K562 (cell line): ENCODE results near the gene THAP11. TPM values are rescaled to one million over a fixed set of nuclear protein-coding genes. Genes with fewer than 3 reads are reported as not detected.

ENCODE experiments used
- ATAC-seq: fragments of 200-7000 bp; cut with Tn5 transposase; 3 replicates; pipeline ENCODE4 v1.9.1; 2020; ENCODE audit warnings: moderate library complexity
- BruUV-seq: library from RNA; stranded (reverse); fragments of 400-500 nt; replicated peaks from 2 replicates; lab custom pipeline; 2021; lab: Mats Ljungman, UMichigan
- CTCF ChIA-PET: fragments of 300-600 bp; formaldehyde crosslinking; extraction: SDS; loops from one replicate; lab custom pipeline; 2021; ENCODE audit warnings: low intra/inter-chr PET ratio; lab: Yijun Ruan, JAX
- POLR2A ChIA-PET: fragments of 300-600, 350-650 bp; sonication (Branson Sonifier 250); formaldehyde crosslinking; extraction: SDS; loops from one replicate; lab custom pipeline; 2021; ENCODE audit warnings: antibody characterized with exemption, inconsistent platforms; lab: Yijun Ruan, JAX
- DNase-seq, 4 experiments: peaks; one replicate each; pipeline versions ENCODE4 v3.0.0 to v3.0.0-alpha.2; 2011 to 2018; ENCODE audit warnings: low spot score in 3 of 4, mixed read lengths in 3 of 4; ENCODE audit errors: extremely low read depth in 1 of 4
- FAIRE-seq: peaks from 2 replicates; lab custom pipeline; 2011; peaks lifted over from hg19 to GRCh38; lab: Jason Lieb, UNC
- H2AFZ ChIP-seq: 2 replicates; pipeline ENCODE4 v1.6.0; 2011; ENCODE audit warnings: low read depth, low read length, control low read depth, inconsistent platforms
- H3K27ac ChIP-seq: fragments of 200-600 bp; 3 replicates; pipeline ENCODE4 v1.8.0; 2011; ENCODE audit warnings: low read depth, mild to moderate bottlenecking, control low read depth, inconsistent platforms, low read length, moderate library complexity, mixed read lengths; ENCODE audit errors: extremely low read depth
- H3K27me3 ChIP-seq, 2 experiments: fragments of 300-600 bp in 1 of 2; 2 replicates in 1 of 2; 3 replicates in 1 of 2; pipeline versions ENCODE4 v1.6.0 to v1.8.0; 2011; ENCODE audit warnings: inconsistent platforms in 2 of 2, low read length in 2 of 2, mild to moderate bottlenecking in 1 of 2, mixed read lengths in 1 of 2, moderate library complexity in 1 of 2; ENCODE audit not compliant: control insufficient read depth in 2 of 2, insufficient read depth in 2 of 2
- H3K36me3 ChIP-seq: fragments of 300-600 bp; 3 replicates; pipeline ENCODE4 v1.8.0; 2011; ENCODE audit warnings: mild to moderate bottlenecking, low read length, inconsistent platforms; ENCODE audit not compliant: control insufficient read depth, insufficient read depth
- H3K4me1 ChIP-seq, 2 experiments: fragments of 200-600 bp in 1 of 2; replicated peaks in 1 of 2; 2 replicates in 1 of 2; 3 replicates in 1 of 2; pipeline versions ENCODE4 v1.5.1 to v1.8.0; 2011; ENCODE audit warnings: inconsistent platforms in 2 of 2, low read length in 2 of 2, mild to moderate bottlenecking in 1 of 2, mixed read lengths in 1 of 2, moderate library complexity in 1 of 2; ENCODE audit not compliant: control insufficient read depth in 2 of 2, insufficient read depth in 2 of 2
- H3K4me2 ChIP-seq: 2 replicates; pipeline ENCODE4 v1.6.1; 2011; ENCODE audit warnings: low read length, control low read depth, inconsistent platforms, mixed read lengths; ENCODE audit not compliant: insufficient read depth
- H3K4me3 ChIP-seq: fragments of 200-600 bp; sonication (generic), shearing (Covaris generic); 2 replicates; pipeline ENCODE4 v1.5.1; 2016; ENCODE audit warnings: control low read depth, inconsistent platforms
- H3K79me2 ChIP-seq: fragments of 200-600 bp; 3 replicates; pipeline ENCODE4 v1.8.0; 2011; ENCODE audit warnings: low read length, inconsistent platforms; ENCODE audit not compliant: control insufficient read depth, insufficient read depth
- H3K9ac ChIP-seq, 2 experiments: 2 replicates each; pipeline versions ENCODE4 v1.6.0 to v1.6.1; 2011; ENCODE audit warnings: low read depth in 2 of 2, low read length in 2 of 2, control low read depth in 1 of 2, inconsistent platforms in 1 of 2, mild to moderate bottlenecking in 1 of 2, mixed read lengths in 1 of 2; ENCODE audit not compliant: insufficient read depth in 1 of 2
- H3K9me1 ChIP-seq: one replicate; pipeline ENCODE4 v1.6.0; 2011; ENCODE audit warnings: inconsistent platforms, mild to moderate bottlenecking, low read length, moderate library complexity; ENCODE audit not compliant: control insufficient read depth, insufficient read depth
- H3K9me3 ChIP-seq: replicated peaks from 2 replicates; pipeline ENCODE4 v1.5.1; 2011; ENCODE audit warnings: low read depth, low read length, inconsistent platforms; ENCODE audit not compliant: control insufficient read depth, insufficient read depth
- H4K20me1 ChIP-seq: replicated peaks from 2 replicates; pipeline ENCODE4 v1.6.1; 2011; ENCODE audit warnings: low read length, inconsistent platforms, mixed read lengths; ENCODE audit not compliant: control insufficient read depth, insufficient read depth
- AFF1 ChIP-seq, 2 experiments: fragments of 450-650 bp; IDR thresholded peaks; 2 replicates each; pipeline ENCODE4 v1.6.1; 2018; ENCODE audit warnings: mild to moderate bottlenecking in 2 of 2, low read depth in 1 of 2; ENCODE audit not compliant: partially characterized antibody in 2 of 2
- KLF6 ChIP-seq: fragments of 250-450 bp; sonication (Bioruptor Pico); IDR thresholded peaks from 2 replicates; pipeline ENCODE4 v1.4.0; 2020; ENCODE audit warnings: mild to moderate bottlenecking, moderate library complexity, borderline replicate concordance
- MITF ChIP-seq: IDR thresholded peaks from 2 replicates; pipeline ENCODE4 v1.6.1; 2014; ENCODE audit warnings: antibody characterized with exemption
- PHF8 ChIP-seq: fragments of 200-600 bp; sonication (generic); IDR thresholded peaks from 2 replicates; pipeline ENCODE4 v1.6.1; 2012; ENCODE audit warnings: mixed run types, mild to moderate bottlenecking, inconsistent platforms, low read length, moderate library complexity, borderline replicate concordance
- POLR2H ChIP-seq: IDR thresholded peaks from 2 replicates; pipeline ENCODE4 v1.6.1; 2016; ENCODE audit warnings: missing genetic modification characterization, low read depth, mild to moderate bottlenecking, control low read depth, missing compliant biosample characterization, moderate library complexity
- SRSF9 ChIP-seq: fragments of 200-400 bp; formaldehyde crosslinking; IDR thresholded peaks from 2 replicates; pipeline ENCODE4 v1.6.1; 2017; ENCODE audit warnings: low read depth, low read length, borderline replicate concordance
- USF2 ChIP-seq: sonication (generic); formaldehyde crosslinking; IDR thresholded peaks from 2 replicates; pipeline ENCODE4 v1.5.0; 2020; ENCODE audit warnings: missing genetic modification reagents
- ZNF592 ChIP-seq: fragments of 450-650 bp; IDR thresholded peaks from 2 replicates; pipeline ENCODE4 v1.6.1; 2017; ENCODE audit warnings: antibody characterized with exemption, mild to moderate bottlenecking
- ZNF644 ChIP-seq: fragments of 200-800 bp; sonication (Bioruptor generic); IDR thresholded peaks from 2 replicates; pipeline ENCODE4 v1.6.1; 2016; ENCODE audit warnings: low read depth, missing genetic modification characterization, missing compliant biosample characterization
- WGBS: fragments of 100-300 bp; shearing (Covaris generic); methylation state at CpG from one replicate; pipeline ENCODE4 v1.1.6; 2016; ENCODE audit warnings: low coverage, mixed read lengths; ENCODE audit not compliant: insufficient coverage; ENCODE audit errors: missing lambda C conversion rate; 5-methylcytosine and 5-hydroxymethylcytosine counted together
- in situ Hi-C: fragments of 300-500 bp; cut with MboI; formaldehyde crosslinking; loops from 4 replicates; pipeline ENCODE4 v1.15.0; 2018; ENCODE audit warnings: inconsistent platforms, mixed read lengths
- intact Hi-C: fragments of 100-400 bp; cut with micrococcal nuclease; formaldehyde crosslinking; loops from 2 replicates; pipeline ENCODE4 v1.14.2; 2022
- polyA plus RNA-seq, 8 experiments: library from polyadenylated mRNA; depleted of rRNA in 4 of 8; stranded (reverse) in 5 of 8; unstranded in 3 of 8; fragments of >200 nt; fragmentation: Nextera tagmentation in 2 of 8; fragmentation: Illumina TruSeq in 1 of 8; extraction: Ambion mirVana in 2 of 8; extraction: Trizol in 1 of 8; gene quantifications; 2 replicates each; pipeline versions ENCODE4 v1.2.1 to v1.2.3, GENCODE V29; 2011 to 2014; ENCODE audit warnings: inconsistent platforms in 1 of 8, missing spikeins in 1 of 8
- total RNA-seq, 7 experiments: library from RNA; depleted of rRNA in 6 of 7; stranded (reverse); fragments of >200 nt in 6 of 7; fragmentation: Illumina TruSeq in 2 of 7; extraction: Trizol in 2 of 7; gene quantifications; 2 replicates each; pipeline versions ENCODE4 v1.2.1 to v1.2.3, GENCODE V29; 2011 to 2021; ENCODE audit warnings: low replicate concordance in 1 of 7

THAP11 gene
- total and polyA plus RNA-seq, 9 of the 15 experiments (the other 6 are each of a cell fraction or from before 2014, with no cell fraction given): 2.4 to 31.6 (median 21.4) TPM

GRCh38 chr16:67841198-67841815 lies 813 bp upstream of the THAP11 start:
- Histone ChIP-seq H3K9me3 (no peaks in the 10 kb centered on the region), H3K4me2 (peak overlapping the region; percentile 97), H3K79me2 (peaks cover 40% of the 10 kb centered on the region), H3K27ac (peak overlapping the region; percentile 99), H4K20me1 (no peaks in the 10 kb centered on the region; the same call in 1 of the 2 replicates), H3K4me1 (peaks cover 34 to 40% of the 10 kb centered on the region in 2 experiments), H3K9me1 (no peaks in the 10 kb centered on the region), H3K27me3 (no peaks in the 10 kb centered on the region), H3K9ac (peak overlapping the region; percentile 94 to 98), H3K36me3 (peaks cover 14% of the 10 kb centered on the region), H3K4me3 (peak overlapping the region; percentile 83), H2AFZ (peak overlapping the region; percentile 100)
- in situ Hi-C loops: no loop called here
- ATAC-seq (peak; percentile 32), FAIRE-seq (no peak), DNase-seq (peak in 1 of 4 experiments; percentile 37)
- ChIA-PET POLR2A (interaction anchor here (0.7 to 1.1 kb wide), 3 partner anchors 32 to 136 kb away, joined by 3 to 4 read pairs (median 3); partner anchors contain the start of gene EDC4), CTCF (interaction anchor here (0.7 kb wide), 1 partner anchor 24 kb away, joined by 3 read pairs; no protein-coding TSS in a partner anchor)
- TSS peak; percentile 81 for BruUV-seq
- 14% methylated on average over 17 of the region's 17 CpGs for WGBS
- intact Hi-C loops: no loop called here
- TF ChIP-seq AFF1 (IDR thresholded peaks at IDR 0.05; ENCODE audit: low read depth in 1 of 2, partially characterized antibody in 2 of 2): peak in 1 of 2 experiments; percentile 55
- no peak for TF ChIP-seq KLF6 (CRISPR knock-in tag)
- no peak for TF ChIP-seq ZNF644
- 0 out of 2 replicates have a peak, but pooled peaks have one; percentile 15 for TF ChIP-seq ZNF592
- TF ChIP-seq POLR2H (tag): 0 out of 2 replicates have a peak, but pooled peaks have one; percentile 48
- no peak for TF ChIP-seq USF2
- TF ChIP-seq MITF: no peak
- no peak for TF ChIP-seq SRSF9
- no peak; the same call in 1 of the 2 replicates for TF ChIP-seq PHF8
